HL-60 (cell line): Measurements from ENCODE around the gene CDK3.
"Not testable (repeated sequence)": the region's sequence is repeated elsewhere in the genome, so short reads cannot be mapped to it uniquely, and the experiment has no call there.

Source experiments
- DNase-seq, 2 experiments: peaks; one replicate each; pipeline ENCODE4 v3.0.0-alpha.2; 2010 to 2020; ENCODE audit warnings: low read depth in 1 of 2, low spot score in 1 of 2
- H3K27ac ChIP-seq: fragments of 250-450 bp; sonication (Bioruptor Pico); replicated peaks from 2 replicates; pipeline ENCODE4 v1.5.1; 2020; ENCODE audit warnings: mild to moderate bottlenecking, moderate library complexity
- H3K27me3 ChIP-seq: fragments of 250-450 bp; sonication (Bioruptor Pico); 2 replicates; pipeline ENCODE4 v1.5.1; 2021; ENCODE audit warnings: mild to moderate bottlenecking, moderate library complexity; ENCODE audit not compliant: insufficient read depth, poor library complexity, severe bottlenecking
- H3K4me3 ChIP-seq: replicated peaks from 2 replicates; pipeline ENCODE4 v1.5.1; 2011; ENCODE audit warnings: mild to moderate bottlenecking, control low read depth, low read length; ENCODE audit not compliant: insufficient read depth
- CTCF ChIP-seq: IDR thresholded peaks from one replicate; pipeline ENCODE4 v1.5.1; 2011; ENCODE audit warnings: low read length, control low read depth, inconsistent platforms; ENCODE audit not compliant: insufficient read depth
- GABPA ChIP-seq: IDR thresholded peaks from 2 replicates; pipeline ENCODE4 v1.6.1; 2012; ENCODE audit warnings: low read depth
- POLR2AphosphoS5 ChIP-seq: IDR thresholded peaks from 2 replicates; pipeline ENCODE4 v1.6.1; 2012; ENCODE audit warnings: low read depth
- REST ChIP-seq: IDR thresholded peaks from 2 replicates; pipeline ENCODE4 v1.6.1; 2012; ENCODE audit warnings: low read depth; ENCODE audit not compliant: insufficient replicate concordance
- SPI1 ChIP-seq: IDR thresholded peaks from 2 replicates; pipeline ENCODE4 v1.6.1; 2012; ENCODE audit warnings: low read depth, mild to moderate bottlenecking, borderline replicate concordance

The CDK3 gene

GRCh38 chr17:76039121-76039520 is 38.5 kb downstream of the CDK3 start:
- no peak overlapping the region for H3K4me3 ChIP-seq
- H3K27ac ChIP-seq = no peak overlapping the region
- TF ChIP-seq CTCF (no peak), GABPA (no peak), REST (no peak), SPI1 (no peak), POLR2AphosphoS5 (no peak)
- no peak for DNase-seq
- H3K27me3 ChIP-seq = no peaks in the 10 kb centered on the region

GRCh38 chr17:76040376-76040775 is 39.7 kb downstream of the CDK3 start:
- no peak overlapping the region for H3K4me3 ChIP-seq
- no peak for TF ChIP-seq SPI1
- TF ChIP-seq POLR2AphosphoS5 = no peak
- TF ChIP-seq GABPA = no peak
- no peak for TF ChIP-seq REST
- TF ChIP-seq CTCF = no peak
- H3K27me3 ChIP-seq = no peaks in the 10 kb centered on the region
- no peak for DNase-seq
- no peak overlapping the region for H3K27ac ChIP-seq

- DNase-seq, H3K4me3 ChIP-seq, H3K27ac ChIP-seq, H3K27me3 ChIP-seq: not testable (repeated sequence)
Observed at GRCh38 chr17:76042868-76043267, 42.2 kb downstream of the CDK3 start.

- H3K27me3 ChIP-seq, H3K27ac ChIP-seq, DNase-seq, H3K4me3 ChIP-seq: not testable (repeated sequence)
Observed at GRCh38 chr17:76044475-76045007, 43.9 kb downstream of the CDK3 start.

- H3K27ac ChIP-seq = no peak overlapping the region
- no peak overlapping the region for H3K4me3 ChIP-seq
- no peak for DNase-seq
- no peaks in the 10 kb centered on the region for H3K27me3 ChIP-seq
- no peak for TF ChIP-seq CTCF
- no peak for TF ChIP-seq SPI1
- TF ChIP-seq POLR2AphosphoS5 = no peak
- TF ChIP-seq GABPA = no peak
- TF ChIP-seq REST = no peak
Observed at GRCh38 chr17:76046064-76046463, 45.4 kb downstream of the CDK3 start.
